NCI-H146 (cell line): ENCODE measurements around the gene P2RX2.

Experiments used
- DNase-seq: peaks from one replicate; lab custom pipeline; 2025; lab: John Stamatoyannopoulos, UW

The P2RX2 gene

GRCh38 chr12:132638541-132639408, 20.2 kb downstream of the P2RX2 start:
- no peak for DNase-seq

GRCh38 chr12:132639956-132640520, 21.5 kb downstream of the P2RX2 start:
- DNase-seq: no peak

GRCh38 chr12:132640936-132641335, 22.4 kb downstream of the P2RX2 start:
- no peak for DNase-seq

GRCh38 chr12:132641811-132642650, 23.5 kb downstream of the P2RX2 start:
- no peak for DNase-seq

GRCh38 chr12:132642846-132643835, 24.6 kb downstream of the P2RX2 start:
- no peak for DNase-seq

GRCh38 chr12:132646850-132647249, 28.3 kb downstream of the P2RX2 start:
- no peak for DNase-seq

GRCh38 chr12:132647858-132648257, 29.3 kb downstream of the P2RX2 start:
- DNase-seq: no peak

GRCh38 chr12:132648616-132649225, 30.1 kb downstream of the P2RX2 start:
- DNase-seq: no peak

- DNase-seq: no peak
Observed at GRCh38 chr12:132649226-132649945, 30.8 kb downstream of the P2RX2 start.

- no peak for DNase-seq
Observed at GRCh38 chr12:132651444-132652100, 33.0 kb downstream of the P2RX2 start.

GRCh38 chr12:132653567-132654290, 35.2 kb downstream of the P2RX2 start:
- no peak for DNase-seq

GRCh38 chr12:132657004-132657727, 38.6 kb downstream of the P2RX2 start:
- DNase-seq: no peak

- DNase-seq: no peak
Observed at GRCh38 chr12:132658149-132658894, 39.7 kb downstream of the P2RX2 start.

- no peak for DNase-seq
Observed at GRCh38 chr12:132659146-132659545, 40.6 kb downstream of the P2RX2 start.

GRCh38 chr12:132660052-132660451, 41.5 kb downstream of the P2RX2 start:
- no peak for DNase-seq

- DNase-seq: no peak
Observed at GRCh38 chr12:132660996-132661395, 42.4 kb downstream of the P2RX2 start.

- DNase-seq: no peak
Observed at GRCh38 chr12:132661972-132662371, 43.4 kb downstream of the P2RX2 start.
